Ascending aorta (tissue), 2 donors: ENCODE measurements around the gene ATP5F1C. TPM values are rescaled to one million over a fixed set of nuclear protein-coding genes. Genes with fewer than 3 reads are reported as not detected.

Source experiments
- DNase-seq, 2 donors: peaks; one replicate each; pipeline ENCODE4 v3.0.0-alpha.2; 2019; ENCODE audit warnings: low spot score in 2 of 2
- H3K27ac ChIP-seq, 2 donors: fragments of 200-600 bp; sonication (generic); one replicate each; pipeline ENCODE4 v1.5.1; 2016 to 2017; ENCODE audit warnings: mild to moderate bottlenecking in 1 of 2
- H3K27me3 ChIP-seq: fragments of 200-600 bp; sonication (generic); one replicate; pipeline ENCODE4 v1.5.1; 2017
- H3K36me3 ChIP-seq, 2 donors: fragments of 200-600 bp; sonication (generic); one replicate each; pipeline ENCODE4 v1.5.1; 2016
- H3K4me1 ChIP-seq, 2 donors: fragments of 200-600 bp; sonication (generic); one replicate each; pipeline ENCODE4 v1.5.1; 2016 to 2017; ENCODE audit warnings: mild to moderate bottlenecking in 1 of 2
- H3K4me3 ChIP-seq, 2 donors: fragments of 200-600 bp; sonication (generic); one replicate each; pipeline ENCODE4 v1.5.1; 2016 to 2017; ENCODE audit warnings: mild to moderate bottlenecking in 1 of 2
- H3K9me3 ChIP-seq, 2 donors: fragments of 200-600 bp; sonication (generic); one replicate each; pipeline ENCODE4 v1.5.1; 2016
- intact Hi-C: fragments of 100-400 bp; cut with DNase I; formaldehyde crosslinking; loops from one replicate; pipeline ENCODE4 v1.15.1; 2023
- total RNA-seq: library from RNA; depleted of rRNA; stranded (reverse); fragments of >200 nt; gene quantifications from one replicate; pipeline ENCODE4 v1.1.0, GENCODE V29; 2016
- TF ChIP-seq, protein P1 (sequence below), 3 experiments: fragments of 200-600 bp in 2 of 3; fragments of 450-650 bp in 1 of 3; sonication (generic) in 2 of 3; IDR thresholded peaks; one replicate each; pipeline ENCODE4 v1.5.1; 2016 to 2019; ENCODE audit warnings: antibody characterized with exemption in 3 of 3, mild to moderate bottlenecking in 1 of 3, moderate library complexity in 1 of 3

Gene ATP5F1C
- total RNA-seq, 1 donor from 2014 or later = 132 TPM

DNA sequence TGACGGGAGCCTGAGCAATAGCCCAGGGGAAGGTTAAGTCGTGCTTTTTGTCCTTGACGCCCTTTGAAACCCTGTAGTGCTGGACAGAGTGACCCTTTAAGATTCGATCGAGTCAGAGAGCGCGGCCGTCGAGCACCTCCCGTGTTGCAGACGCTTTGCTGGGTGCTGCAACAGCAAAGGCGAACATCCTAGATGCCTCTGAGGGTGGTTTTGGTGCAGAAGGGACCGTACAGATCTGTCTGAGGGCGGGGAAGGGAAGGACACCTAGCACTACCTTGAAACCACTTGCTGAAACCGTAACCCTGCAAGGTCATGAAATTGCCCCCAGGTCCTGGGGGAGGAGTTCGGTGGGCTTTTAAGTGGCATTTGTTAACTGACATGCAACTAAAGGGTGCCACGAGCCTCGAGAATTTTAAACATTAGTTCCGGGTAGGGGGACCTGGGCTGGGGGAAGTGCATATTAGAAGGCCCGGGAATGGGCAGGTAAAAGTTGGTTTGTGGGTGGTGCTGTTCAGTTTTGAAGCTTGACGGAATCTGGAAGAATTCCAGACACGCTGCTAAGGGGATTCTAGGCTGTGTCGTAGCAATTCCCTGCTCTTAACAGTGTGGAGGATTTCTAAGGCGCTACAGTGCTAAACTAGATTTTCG, 786 bp downstream of the ATP5F1C start:
- H3K27ac ChIP-seq = peak overlapping the region; percentile 74 to 75
- no peaks in the 10 kb centered on the region for H3K27me3 ChIP-seq
- H3K9me3 ChIP-seq = no peaks in the 10 kb centered on the region
- TF ChIP-seq, protein P1, sequence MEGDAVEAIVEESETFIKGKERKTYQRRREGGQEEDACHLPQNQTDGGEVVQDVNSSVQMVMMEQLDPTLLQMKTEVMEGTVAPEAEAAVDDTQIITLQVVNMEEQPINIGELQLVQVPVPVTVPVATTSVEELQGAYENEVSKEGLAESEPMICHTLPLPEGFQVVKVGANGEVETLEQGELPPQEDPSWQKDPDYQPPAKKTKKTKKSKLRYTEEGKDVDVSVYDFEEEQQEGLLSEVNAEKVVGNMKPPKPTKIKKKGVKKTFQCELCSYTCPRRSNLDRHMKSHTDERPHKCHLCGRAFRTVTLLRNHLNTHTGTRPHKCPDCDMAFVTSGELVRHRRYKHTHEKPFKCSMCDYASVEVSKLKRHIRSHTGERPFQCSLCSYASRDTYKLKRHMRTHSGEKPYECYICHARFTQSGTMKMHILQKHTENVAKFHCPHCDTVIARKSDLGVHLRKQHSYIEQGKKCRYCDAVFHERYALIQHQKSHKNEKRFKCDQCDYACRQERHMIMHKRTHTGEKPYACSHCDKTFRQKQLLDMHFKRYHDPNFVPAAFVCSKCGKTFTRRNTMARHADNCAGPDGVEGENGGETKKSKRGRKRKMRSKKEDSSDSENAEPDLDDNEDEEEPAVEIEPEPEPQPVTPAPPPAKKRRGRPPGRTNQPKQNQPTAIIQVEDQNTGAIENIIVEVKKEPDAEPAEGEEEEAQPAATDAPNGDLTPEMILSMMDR (IDR thresholded peaks at IDR 0.05) = no peak
- DNase-seq = no peak
- no peaks in the 10 kb centered on the region for H3K36me3 ChIP-seq
- peaks cover 0 to 25% of the 10 kb centered on the region in 2 donors for H3K4me1 ChIP-seq
- peak overlapping the region; percentile 64 to 95 for H3K4me3 ChIP-seq
- intact Hi-C loops = loop anchor here (1.0 kb wide), 1 partner anchor 30 kb away; the partner anchor contains the start of gene TAF3

DNA sequence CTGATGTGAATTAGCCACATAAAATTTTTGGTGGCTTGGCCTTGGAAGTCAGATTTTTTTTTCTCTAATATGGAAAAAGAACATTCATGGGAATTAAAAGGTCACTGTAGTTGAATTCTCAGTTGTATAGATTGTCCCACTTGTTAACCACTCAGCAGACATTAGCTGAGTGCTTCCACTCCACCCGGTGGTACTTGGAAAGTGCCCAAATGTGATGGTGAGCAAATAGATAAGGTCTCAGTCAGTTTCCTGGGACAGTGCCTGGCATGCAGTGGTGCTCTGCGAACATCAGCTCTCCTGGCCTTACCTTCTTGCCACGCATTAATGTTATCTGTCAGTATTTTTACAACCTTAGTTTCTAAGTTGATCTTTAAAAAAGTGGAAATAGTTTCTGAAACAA, 1.4 kb downstream of the ATP5F1C start:
- intact Hi-C loops = no loop called here

DNA sequence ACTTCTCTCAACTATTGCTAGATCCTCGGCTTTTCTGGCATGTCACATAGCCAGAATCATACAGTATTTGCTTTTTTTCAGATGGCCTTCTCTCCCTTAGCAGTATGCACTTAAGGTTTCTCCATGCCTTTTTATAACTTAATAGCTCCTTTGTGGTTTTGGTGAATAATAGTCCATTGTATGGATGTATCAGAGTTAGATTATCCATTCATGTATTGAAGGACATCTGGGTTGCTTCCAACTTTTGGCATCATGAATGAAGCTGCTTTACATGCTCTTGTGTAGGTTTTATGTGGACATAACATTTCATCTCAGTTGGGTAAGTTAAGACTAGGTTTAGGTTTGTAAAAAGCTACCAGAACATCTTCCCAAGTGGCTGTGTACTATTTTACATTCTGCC, 4.6 kb downstream of the ATP5F1C start:
- Histone ChIP-seq H3K36me3 (peaks cover 0 to 10% of the 10 kb centered on the region in 2 donors), H3K9me3 (no peaks in the 10 kb centered on the region), H3K4me1 (peaks cover 0 to 21% of the 10 kb centered on the region in 2 donors), H3K27me3 (no peaks in the 10 kb centered on the region), H3K27ac (no peak overlapping the region), H3K4me3 (no peak overlapping the region)
- TF ChIP-seq, protein P1 (IDR thresholded peaks at IDR 0.05) = no peak
- DNase-seq = no peak
- intact Hi-C loops = no loop called here

More for the DNA sequence above, 1.4 kb downstream of the ATP5F1C start:
- no peaks in the 10 kb centered on the region for H3K9me3 ChIP-seq
- H3K4me3 ChIP-seq = peak overlapping the region; percentile 64 to 95
- H3K4me1 ChIP-seq = peaks cover 0 to 29% of the 10 kb centered on the region in 2 donors
- no peak for DNase-seq
- H3K36me3 ChIP-seq = no peaks in the 10 kb centered on the region
- no peak overlapping the region for H3K27ac ChIP-seq
- TF ChIP-seq, protein P1 (IDR thresholded peaks at IDR 0.05) = no peak
- no peaks in the 10 kb centered on the region for H3K27me3 ChIP-seq

DNA sequence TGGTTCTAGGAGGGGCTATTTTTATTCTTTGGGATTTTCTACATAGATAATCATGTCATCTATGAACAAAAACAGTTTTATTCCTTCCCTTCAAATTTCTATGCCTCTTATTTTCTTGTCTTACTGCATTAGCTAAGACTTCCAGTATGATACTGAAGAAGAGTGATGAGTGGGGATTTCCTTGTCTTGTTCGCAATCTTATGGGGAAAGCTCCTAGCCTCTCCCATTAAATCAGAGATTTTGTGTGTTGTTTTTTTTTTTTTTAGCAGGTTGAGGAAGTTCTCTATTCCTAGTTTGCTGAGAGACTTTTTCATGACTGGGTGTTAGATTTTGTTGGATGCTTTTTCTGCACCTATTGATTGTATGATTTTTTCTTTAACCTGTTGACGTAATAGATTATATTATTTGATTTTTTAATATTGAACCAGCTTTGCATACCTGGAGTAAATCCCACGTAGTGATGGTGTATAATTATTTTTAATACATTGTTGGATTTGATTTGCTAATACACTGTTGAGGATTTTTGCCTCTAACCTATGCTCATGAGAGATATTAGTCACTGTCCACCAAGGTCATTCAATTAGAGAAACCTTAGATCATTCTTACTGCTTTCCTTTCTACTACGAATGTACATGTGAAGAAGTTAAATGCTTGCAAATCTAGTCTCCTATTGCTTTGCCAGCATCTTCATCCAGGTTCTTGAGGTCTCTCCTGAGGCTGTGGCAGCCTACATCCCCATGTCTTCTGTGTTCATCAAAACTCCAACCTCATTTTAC, 6.5 kb downstream of the ATP5F1C start:
- Histone ChIP-seq H3K4me3 (no peak overlapping the region), H3K27ac (no peak overlapping the region), H3K9me3 (no peaks in the 10 kb centered on the region), H3K4me1 (peaks cover 0 to 15% of the 10 kb centered on the region in 2 donors), H3K27me3 (no peaks in the 10 kb centered on the region), H3K36me3 (peaks cover 8 to 27% of the 10 kb centered on the region in 2 donors)
- no peak for DNase-seq
- TF ChIP-seq, protein P1 (IDR thresholded peaks at IDR 0.05) = no peak
- intact Hi-C loops = no loop called here

DNA sequence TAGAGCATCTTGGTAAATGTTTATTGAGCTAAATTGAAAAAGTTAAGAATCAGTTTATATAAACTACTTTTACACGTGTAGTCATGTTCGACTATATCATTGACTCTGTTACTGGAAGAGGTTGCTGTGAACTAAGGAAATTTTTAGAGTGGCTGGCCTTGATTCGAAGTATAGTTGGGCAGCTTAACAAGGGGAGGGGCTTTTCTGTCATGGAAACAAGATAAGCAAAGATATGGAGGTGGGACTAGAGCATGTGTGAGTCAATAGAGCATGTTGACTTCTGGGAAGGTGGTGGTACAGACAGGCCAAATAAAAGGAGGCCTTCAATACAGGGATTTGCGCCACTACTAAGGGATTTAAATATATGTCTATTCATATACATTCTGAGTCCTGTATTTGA, 7.6 kb downstream of the ATP5F1C start:
- Histone ChIP-seq H3K27me3 (no peaks in the 10 kb centered on the region), H3K27ac (no peak overlapping the region), H3K4me3 (no peak overlapping the region), H3K9me3 (no peaks in the 10 kb centered on the region), H3K4me1 (peaks cover 0 to 9% of the 10 kb centered on the region in 2 donors), H3K36me3 (peaks cover 16 to 37% of the 10 kb centered on the region in 2 donors)
- TF ChIP-seq, protein P1 (IDR thresholded peaks at IDR 0.05) = no peak
- no peak for DNase-seq
- intact Hi-C loops = no loop called here
